ENCODE data around the gene MGARP.

MGARP gene

DNA sequence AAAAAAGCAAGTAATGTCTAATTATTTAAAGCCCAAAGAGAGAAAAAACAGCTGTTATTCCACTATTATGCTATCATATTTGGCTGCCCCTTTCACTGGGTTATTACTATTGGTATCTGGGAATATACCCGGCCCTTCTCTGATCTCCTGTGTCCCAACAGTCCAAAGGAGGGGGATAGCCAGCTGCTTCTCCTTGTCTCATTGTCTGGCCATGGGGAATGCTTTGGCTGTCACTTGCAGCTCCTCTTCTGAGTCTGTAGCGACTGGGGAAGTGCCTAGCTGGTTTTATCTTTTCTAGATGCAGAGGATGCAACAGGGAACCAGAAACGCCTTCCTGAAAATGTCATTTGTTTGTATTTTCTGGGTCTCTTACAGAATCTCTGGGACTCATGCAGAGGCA, 33.9 kb downstream of the MGARP start:
- no peak for DNase-seq (ENCODE audit: low spot score)
- TF ChIP-seq, protein P1, sequence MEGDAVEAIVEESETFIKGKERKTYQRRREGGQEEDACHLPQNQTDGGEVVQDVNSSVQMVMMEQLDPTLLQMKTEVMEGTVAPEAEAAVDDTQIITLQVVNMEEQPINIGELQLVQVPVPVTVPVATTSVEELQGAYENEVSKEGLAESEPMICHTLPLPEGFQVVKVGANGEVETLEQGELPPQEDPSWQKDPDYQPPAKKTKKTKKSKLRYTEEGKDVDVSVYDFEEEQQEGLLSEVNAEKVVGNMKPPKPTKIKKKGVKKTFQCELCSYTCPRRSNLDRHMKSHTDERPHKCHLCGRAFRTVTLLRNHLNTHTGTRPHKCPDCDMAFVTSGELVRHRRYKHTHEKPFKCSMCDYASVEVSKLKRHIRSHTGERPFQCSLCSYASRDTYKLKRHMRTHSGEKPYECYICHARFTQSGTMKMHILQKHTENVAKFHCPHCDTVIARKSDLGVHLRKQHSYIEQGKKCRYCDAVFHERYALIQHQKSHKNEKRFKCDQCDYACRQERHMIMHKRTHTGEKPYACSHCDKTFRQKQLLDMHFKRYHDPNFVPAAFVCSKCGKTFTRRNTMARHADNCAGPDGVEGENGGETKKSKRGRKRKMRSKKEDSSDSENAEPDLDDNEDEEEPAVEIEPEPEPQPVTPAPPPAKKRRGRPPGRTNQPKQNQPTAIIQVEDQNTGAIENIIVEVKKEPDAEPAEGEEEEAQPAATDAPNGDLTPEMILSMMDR (IDR thresholded peaks at IDR 0.05; ENCODE audit: extremely low read depth, insufficient read depth, missing control alignments), result no peak
- in situ Hi-C loops (cut with MboI; ENCODE audit: low pct_unique_long_range_greater_than_20kb, low sequenced_read_pairs, unreplicated experiment), result no loop called here

DNA sequence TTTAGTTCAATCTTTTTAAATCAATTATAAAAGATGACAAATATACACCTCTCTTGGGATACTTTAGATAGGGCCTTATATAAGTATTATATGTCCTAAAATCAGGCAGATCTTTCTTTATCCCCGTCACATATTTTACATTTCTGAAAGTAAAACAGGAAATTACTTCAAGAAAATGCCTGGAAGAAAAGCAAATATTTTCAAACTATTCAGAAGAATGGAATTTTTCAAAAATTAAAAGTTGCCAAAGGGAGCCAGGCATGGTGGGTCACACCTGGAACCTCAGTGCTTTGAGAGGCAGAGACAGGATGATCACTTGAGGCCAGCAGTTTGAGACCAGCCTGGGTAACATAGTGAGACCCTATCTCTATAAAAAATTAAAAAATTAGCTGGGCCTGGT, 34.4 kb downstream of the MGARP start:
- no peak for DNase-seq (ENCODE audit: low spot score)
- TF ChIP-seq, protein P1 (IDR thresholded peaks at IDR 0.05; ENCODE audit: extremely low read depth, insufficient read depth, missing control alignments), result no peak

DNA sequence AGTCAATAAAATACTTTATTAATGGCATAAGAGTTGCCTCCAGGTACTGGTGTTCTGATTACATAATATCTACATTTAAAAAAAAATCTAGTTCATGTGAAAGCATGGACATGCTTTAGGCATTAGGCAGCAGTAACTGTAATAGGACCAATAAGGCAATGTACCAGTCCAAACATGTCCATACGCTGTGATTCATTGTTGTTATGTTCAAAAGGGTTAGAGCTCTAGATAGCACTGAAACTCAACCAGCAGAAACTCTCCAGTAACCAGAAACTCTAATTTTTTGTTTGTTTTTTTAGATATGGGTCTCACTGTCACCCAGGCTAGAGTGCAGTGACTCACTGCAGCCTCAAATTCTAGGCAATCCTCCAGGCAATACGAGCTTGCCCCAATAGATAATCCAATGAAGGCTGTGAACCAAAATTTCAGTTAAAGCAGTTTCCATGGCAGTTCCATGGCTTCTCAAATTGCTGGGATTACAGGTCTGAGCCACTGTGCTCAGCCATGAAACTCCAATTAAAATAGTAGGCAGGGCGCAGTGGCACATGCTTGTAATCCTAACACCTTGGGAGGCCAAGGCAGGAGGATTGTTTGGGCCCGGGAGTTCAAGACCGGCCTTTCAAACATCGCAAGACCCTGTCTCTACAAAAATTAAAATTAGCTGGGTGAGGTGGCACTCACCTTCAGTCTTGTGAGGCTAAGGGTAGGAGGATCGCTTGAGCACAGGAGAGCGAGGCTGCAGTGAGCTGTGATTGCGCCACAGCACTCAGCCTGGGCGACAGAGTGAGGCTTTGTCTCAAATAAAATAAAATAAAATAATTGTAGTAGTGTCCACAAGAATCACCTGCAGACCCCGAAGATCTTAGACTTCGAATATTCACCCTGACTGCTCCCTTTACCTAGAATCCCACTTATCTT, 36.3 kb downstream of the MGARP start:
- TF ChIP-seq, protein P1 (IDR thresholded peaks at IDR 0.05; ENCODE audit: extremely low read depth, insufficient read depth, missing control alignments), result no peak
- in situ Hi-C loops (cut with MboI; ENCODE audit: low pct_unique_long_range_greater_than_20kb, low sequenced_read_pairs, unreplicated experiment), result no loop called here
- DNase-seq (ENCODE audit: low spot score), result no peak

More for the DNA sequence above, 34.4 kb downstream of the MGARP start:
- in situ Hi-C loops (cut with MboI; ENCODE audit: low pct_unique_long_range_greater_than_20kb, low sequenced_read_pairs, unreplicated experiment), result no loop called here

DNA sequence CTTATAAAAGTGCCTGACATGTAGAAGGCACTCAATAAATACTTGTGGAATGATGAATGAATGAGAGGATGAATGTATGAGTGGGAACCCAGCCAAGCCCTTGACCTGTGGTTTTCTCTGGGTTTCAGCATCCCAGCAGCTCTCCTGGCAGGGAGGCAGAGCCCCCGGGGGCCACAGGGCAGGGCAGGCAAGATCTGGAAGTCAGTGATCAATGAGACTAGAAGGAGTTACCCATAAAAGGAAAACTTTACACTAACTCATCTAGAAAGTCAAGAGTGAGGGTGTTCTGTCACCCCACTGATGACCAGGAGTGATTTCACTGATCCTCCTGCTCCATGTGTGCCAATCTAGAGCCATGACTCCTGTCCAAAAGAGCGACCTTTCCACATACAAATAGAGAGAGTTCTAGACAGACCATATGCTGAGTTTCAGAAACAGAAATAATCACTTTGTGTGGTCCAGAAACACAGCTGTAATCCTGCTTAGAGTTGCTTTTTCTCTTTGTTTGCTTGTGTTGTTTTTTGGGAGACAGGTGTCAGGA, 37.4 kb downstream of the MGARP start:
- TF ChIP-seq, protein P1 (IDR thresholded peaks at IDR 0.05; ENCODE audit: extremely low read depth, insufficient read depth, missing control alignments), result no peak
- in situ Hi-C loops (cut with MboI; ENCODE audit: low pct_unique_long_range_greater_than_20kb, low sequenced_read_pairs, unreplicated experiment), result no loop called here
- DNase-seq (ENCODE audit: low spot score), result no peak

DNA sequence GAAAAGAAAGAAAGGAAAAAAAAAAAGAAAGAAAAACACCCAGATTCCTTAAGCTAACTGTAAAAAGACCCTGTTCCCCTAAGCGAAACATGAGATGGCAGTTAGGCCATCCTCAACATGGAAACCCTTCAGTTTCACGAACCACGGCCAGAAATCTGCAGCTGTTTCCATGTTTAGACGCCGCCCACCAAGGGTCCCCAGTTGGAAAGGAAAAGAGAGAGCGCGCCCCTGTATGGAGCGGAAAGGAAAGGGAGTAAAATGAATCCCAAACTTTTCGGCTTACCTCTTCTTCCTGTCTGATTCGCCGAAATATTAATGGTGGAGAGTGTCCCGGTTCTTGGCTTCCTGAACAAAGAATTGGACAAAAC, 38.3 kb downstream of the MGARP start:
- TF ChIP-seq, protein P1 (IDR thresholded peaks at IDR 0.05; ENCODE audit: extremely low read depth, insufficient read depth, missing control alignments), result no peak
- DNase-seq (ENCODE audit: low spot score), result no peak
- in situ Hi-C loops (cut with MboI; ENCODE audit: low pct_unique_long_range_greater_than_20kb, low sequenced_read_pairs, unreplicated experiment), result no loop called here

DNA sequence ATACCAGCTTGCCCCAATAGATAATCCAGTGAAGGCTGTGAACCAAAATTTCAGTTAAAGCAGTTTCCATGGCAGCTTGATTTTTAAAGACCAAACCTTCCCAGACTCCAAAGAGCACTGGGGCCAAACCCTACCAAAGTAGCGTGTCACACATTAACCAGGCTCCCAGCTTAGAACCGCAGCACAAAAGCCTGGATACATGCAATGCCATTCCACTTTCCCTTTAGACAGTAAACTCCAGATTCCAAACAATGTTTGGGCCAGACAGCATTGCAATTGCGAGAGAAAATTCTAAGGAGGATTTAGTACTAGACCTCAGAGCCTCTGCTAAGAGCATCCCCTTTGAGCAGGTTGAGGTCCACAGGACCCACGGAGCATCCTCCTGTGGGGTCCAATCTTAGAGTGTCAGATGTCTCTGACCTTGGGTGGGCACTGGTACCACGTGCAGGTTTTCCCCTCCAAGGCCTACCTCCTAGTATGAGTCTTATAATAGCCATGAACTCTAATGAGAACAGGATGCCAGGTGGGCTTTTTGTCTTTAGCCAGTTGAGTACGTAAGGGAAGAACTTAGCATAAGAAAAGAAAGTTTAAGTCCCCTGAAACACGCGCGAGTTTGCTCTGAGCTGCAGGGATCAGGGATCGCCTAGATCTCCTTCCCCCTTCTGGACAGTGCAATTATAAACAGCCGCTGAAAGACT, 38.8 kb downstream of the MGARP start:
- in situ Hi-C loops (cut with MboI; ENCODE audit: low pct_unique_long_range_greater_than_20kb, low sequenced_read_pairs, unreplicated experiment), result no loop called here
- TF ChIP-seq, protein P1 (IDR thresholded peaks at IDR 0.05; ENCODE audit: extremely low read depth, insufficient read depth, missing control alignments), result no peak
- no peak for DNase-seq (ENCODE audit: low spot score)
